GM19397 (cell line): Measurements from ENCODE around the gene ZNF821.
"Not testable (repeated sequence)": the region's sequence is repeated elsewhere in the genome, so short reads cannot be mapped to it uniquely, and the experiment has no call there.

Source experiments
- ATAC-seq: cut with Tn5 transposase; IDR thresholded peaks from one replicate; pipeline ENCODE4 v1.9.1; 2021; ENCODE audit warnings: mild to moderate bottlenecking, moderate library complexity; ENCODE audit not compliant: unreplicated experiment

ZNF821 gene

DNA sequence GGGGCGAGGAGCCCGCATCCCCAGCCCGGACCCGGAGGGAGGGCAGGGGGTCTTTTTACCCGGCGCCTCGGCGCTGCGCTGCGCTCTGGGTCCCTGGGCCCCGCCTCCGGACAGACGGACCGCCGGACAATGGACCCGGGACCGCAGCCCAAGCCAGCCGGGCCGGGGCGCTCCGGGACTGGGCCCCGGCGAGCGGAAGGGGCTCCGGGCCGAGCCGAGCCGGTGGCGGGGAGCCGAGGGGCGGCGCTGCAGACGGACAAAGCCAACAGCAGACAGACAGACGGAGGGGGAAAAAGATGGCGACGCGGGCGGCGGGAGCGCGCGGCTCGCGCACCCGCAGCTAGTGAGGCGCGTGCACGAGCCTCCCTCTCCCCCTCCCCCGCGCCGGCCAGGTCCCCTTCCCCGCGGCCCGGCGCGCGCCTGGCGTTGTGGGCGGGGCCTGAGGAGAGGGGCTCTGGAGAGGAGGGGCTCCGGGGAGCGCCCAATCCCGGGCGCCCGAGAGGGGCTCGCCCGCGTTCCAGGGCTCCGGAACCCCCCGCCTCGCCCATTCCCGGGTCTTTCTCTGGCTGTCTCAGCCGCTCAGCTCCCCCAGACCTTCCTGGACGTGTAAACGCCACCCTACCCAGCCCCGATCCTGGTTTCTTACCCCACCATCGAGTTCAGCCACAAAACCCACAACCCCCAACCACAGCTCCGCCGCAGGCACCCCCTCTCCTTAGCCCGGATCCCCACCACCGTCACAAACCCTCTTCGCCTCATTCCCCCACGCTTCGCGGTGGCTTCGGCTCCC, at the start of gene ZNF821:
Gene ZNF821, minus strand, starts transcription at position 334 of the 790 bp plus-strand sequence. CDS start 4,236 bp downstream, outside the sequence.
- ATAC-seq, result peak; percentile 54

GRCh38 chr16:71933017-71933416, 49.0 kb upstream of the ZNF821 start:
- no peak for ATAC-seq

DNA sequence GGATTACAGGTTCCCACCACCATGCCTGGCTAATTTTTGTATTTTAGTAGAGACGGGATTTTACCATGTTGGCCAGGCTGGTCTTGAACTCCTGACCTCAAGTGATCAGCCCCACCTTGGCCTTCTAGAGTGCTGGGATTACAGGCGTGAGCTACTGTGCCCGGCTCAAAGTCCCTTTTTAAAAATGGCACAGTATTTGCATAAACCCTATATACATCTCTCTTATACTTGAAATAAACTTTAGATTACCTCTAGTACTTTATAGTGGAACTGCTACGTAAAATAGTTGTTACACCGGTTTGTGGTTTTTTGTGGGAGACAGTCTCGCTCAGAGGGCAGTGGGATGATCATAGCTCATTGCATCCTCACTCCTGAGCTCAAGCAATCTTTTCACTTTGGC, 47.6 kb upstream of the ZNF821 start:
- ATAC-seq, result no peak

DNA sequence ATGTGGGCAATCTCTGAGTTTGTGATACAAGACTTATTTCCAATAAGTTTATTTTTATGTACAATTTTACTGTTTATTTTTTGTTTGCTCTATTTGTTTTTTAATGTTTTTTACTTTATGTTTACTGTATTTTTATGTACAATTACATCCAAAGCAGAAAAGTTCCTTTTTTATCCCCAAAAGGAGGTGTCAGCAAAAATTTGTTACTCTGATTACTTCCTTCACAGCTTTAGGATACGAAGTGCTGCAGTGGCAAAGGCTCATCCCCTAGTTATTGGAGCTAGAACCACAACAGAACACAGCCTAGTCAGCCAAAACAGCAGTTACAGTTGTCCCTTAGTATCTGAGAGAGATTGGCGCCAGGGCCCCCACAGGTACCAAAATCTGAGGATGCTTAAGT, 47.0 kb upstream of the ZNF821 start:
- no peak for ATAC-seq

DNA sequence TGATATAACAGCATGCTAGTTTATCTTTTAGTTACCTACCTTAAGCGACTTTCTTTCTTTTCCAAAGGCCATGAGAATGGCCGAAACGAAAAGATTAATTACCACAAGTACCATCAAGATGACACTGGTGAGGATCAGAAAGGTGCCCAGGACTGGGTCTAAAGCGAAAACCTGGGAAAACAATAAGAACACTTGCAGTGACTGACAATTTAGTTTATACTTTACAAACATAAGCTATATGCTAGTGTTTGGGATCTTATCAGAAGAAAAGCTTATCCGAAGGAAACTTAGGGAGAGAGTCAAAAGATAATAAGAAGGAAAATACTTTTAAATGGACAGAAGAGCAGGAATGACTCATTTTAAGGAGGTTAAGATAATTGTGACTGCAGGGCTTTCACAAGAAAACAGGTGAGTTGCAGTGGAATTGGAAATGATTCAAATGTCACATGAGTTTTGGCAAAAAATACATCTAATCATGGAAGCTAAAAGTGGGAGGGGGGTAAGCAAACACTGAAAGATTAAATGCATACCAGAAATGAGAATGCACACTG, 46.1 kb upstream of the ZNF821 start:
- no peak for ATAC-seq

GRCh38 chr16:71929048-71929447, 45.1 kb upstream of the ZNF821 start:
- ATAC-seq, result no peak

DNA sequence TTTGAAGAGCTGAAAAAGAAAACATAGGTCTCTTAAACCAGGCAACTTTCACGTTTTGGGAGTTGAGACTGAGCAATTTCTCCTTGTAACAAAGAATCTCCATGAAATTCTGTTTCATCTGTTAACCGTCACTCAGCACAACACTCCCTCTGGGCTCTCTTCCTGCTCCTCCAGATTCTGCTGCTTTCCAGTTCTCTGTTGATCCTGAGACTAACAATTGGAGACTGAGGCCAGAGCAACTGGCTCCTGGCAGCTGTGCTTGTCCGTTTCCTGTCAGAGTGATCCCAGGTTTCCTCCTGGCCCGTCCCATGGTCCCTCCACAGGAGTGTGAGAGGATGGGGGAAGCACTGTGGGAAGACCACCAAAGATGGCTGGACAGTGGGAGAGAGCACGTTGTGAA, 43.8 kb upstream of the ZNF821 start:
- ATAC-seq, result no peak

DNA sequence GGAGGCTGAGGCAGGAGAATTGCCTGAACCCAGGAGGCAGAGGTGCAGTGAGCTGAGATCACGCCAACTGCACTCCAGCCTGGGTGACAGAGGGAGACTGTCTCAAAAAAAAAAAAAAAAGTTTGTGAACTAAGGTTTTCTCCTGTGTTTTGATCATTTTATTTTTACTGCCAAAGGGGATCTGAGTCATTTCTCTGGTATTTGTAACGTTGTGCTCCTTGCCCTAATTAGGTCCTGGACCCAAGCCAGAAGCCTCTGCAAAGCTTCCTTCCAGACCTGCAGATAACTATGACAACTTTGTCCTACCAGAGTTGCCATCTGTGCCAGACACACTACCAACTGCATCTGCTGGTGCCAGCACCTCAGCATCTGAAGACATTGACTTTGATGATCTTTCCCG, 43.4 kb upstream of the ZNF821 start:
- ATAC-seq, result no peak

DNA sequence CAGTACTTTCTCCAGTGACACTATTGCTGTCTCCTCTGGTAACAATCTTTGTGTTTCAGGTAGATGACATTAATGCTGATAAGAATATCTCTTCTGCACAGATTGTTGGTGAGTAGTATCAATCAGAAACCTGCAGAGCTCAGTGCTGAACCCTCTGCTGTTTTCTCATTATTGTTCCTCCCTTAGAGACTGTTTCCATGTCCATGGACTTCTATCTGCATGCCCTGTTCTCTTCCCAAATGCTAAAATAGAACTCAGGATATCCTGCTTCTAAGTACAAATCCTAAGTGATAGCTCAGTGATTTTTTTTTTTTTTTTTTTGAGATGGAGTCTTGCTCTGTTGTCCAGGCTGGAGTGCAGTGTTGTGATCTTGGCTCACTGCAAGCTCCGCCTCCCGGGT, 40.7 kb upstream of the ZNF821 start:
- no peak for ATAC-seq

DNA sequence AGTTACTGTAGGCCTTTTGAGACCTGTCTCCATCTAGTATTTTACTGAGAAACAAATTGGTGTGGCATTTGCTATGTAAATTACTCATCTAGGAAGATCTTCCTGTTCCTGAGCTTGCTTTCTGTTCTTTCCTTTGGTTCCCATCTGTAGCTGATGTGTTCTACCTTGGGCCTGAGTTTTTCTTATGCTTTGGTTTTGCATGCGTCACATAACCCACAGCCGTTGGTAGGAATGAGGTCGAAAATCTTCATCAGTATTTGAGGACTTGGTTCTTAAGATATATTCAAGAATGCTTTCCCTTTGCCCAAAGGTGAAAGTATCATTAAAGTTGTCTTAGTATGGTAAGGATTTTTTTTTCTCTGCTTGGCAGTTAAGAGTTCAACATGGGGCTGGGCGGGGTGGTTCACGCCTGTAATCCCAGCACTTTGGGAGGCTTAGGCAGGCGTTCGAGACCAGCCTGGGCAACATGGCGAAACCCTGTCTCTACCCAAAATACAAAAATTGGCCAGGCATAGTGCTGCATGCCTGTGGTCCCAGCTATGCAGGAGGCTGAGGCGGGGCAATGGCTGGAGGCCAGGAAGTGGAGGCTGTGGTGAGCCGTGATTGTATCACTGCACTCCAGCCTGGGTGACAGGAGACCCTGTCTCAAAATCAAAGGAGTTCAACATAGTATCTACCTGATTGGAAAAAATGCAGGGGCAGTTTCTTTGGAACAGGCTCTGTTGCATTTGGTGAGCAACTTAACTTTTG, 40.1 kb upstream of the ZNF821 start:
- ATAC-seq, result no peak

- no peak for ATAC-seq
Measured at GRCh38 chr16:71920658-71921057, 36.7 kb upstream of the ZNF821 start.

GRCh38 chr16:71919035-71919434, 35.1 kb upstream of the ZNF821 start:
- ATAC-seq, result peak; percentile 64

DNA sequence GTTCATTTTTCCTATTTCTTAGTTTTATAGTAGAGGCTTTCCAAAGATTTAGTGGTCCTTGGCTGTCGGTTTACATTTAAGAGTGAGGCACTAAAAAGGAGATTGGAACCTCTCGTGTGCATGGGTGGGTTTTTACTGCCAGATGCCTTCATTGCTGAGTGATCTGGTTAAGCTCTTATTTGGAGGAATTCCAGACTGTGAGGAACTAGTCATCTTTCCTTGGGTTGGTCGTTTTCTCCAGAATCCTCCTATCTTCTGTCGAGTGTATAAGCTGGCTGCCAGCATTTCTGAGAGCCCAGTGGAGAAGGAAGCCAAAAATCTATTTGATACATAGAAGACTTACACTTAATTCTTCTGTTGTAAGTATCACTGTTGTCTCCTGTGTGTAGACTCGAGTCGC, 33.9 kb upstream of the ZNF821 start:
- no peak for ATAC-seq

GRCh38 chr16:71916397-71916920, 32.5 kb upstream of the ZNF821 start:
- ATAC-seq, result no peak

- ATAC-seq, result no peak
Measured at GRCh38 chr16:71915350-71915749, 31.4 kb upstream of the ZNF821 start.

DNA sequence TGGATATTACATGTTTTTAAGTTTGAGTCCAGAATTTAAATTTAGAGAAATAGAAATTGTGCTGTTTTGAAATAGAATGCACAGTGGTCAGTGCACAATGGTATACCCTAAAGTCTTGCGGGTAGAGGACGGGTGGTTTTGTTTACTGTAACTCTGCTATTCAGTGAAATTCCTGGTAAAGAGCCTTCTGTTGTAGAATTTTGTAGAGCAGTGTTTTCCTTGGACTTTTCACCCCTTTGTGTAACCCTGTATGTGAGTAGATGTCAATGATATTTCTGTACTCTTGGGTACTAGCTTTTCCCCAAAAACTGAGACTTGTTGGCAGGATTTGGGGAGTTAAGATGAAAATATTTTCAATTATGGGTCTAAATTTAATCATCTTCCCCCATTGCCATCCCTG, 30.8 kb upstream of the ZNF821 start:
- ATAC-seq, result no peak

- ATAC-seq, result no peak
Measured at GRCh38 chr16:71912534-71913275, 28.7 kb upstream of the ZNF821 start.

DNA sequence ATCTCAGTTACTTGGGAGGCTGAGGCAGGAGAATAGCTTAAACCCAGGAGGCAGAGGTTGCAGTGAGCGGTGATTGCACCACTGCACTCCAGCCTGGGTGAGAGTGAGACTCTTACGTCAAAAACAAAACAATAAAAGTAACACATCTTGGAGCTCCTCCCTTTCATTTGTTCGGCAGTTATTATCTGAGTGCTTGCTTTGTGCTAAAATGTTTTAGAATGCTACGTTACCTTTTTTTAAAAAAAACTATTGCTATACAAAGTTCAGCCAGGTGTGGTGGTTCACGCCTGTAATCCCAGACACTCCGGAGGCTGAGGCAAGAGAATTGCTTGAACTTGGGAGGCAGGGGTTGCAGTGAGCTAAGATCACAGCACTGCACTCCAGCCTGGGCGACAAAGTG, 27.1 kb upstream of the ZNF821 start:
- no peak for ATAC-seq

DNA sequence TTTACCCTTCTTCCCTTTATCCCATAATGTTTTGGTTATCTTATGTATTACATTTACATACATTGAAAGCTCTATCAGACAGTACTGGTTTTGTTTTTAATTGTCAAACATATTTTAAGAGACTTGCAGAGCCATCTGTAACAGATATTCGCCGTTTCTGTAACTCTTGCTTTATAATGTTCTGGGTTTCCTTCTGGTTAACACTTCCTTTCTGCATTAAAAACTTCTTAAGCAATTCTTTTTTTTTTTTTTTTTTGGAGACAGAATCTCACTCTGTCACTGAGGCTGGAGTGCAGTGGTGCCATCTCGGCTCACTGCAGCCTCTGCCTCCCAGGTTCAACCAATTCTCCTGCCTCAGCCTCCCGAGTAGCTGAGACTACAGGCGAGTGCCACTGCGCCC, 21.8 kb upstream of the ZNF821 start:
- ATAC-seq, result not testable (repeated sequence)

- no peak for ATAC-seq
Measured at GRCh38 chr16:71904239-71904638, 20.3 kb upstream of the ZNF821 start.

DNA sequence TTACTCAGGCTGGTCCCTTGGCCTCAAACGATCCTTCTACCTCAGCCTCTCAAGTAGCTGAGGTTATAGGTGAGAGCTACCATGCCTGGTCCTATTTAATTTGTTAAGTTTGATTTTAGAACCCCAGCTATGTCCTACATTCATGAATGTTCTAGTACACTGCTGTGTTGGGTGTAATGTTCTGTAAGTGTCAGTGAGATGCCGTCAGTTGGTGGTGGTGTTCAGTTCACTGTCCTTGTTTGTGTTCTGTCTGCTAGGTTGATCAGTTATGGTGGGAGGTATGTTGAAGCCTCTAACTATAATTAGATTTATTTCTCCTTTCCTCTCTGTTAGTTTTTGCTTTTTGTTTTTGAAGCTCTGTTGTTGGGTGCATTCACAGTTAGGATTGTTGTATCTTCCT, 19.6 kb upstream of the ZNF821 start:
- no peak for ATAC-seq
